ENCODE data around the gene KRTAP19-3. TPM values are rescaled to one million over a fixed set of nuclear protein-coding genes. Genes with fewer than 3 reads are reported as not detected.

Gene KRTAP19-3
- total RNA-seq, 4 donors from 2014 or later: not detected

DNA sequence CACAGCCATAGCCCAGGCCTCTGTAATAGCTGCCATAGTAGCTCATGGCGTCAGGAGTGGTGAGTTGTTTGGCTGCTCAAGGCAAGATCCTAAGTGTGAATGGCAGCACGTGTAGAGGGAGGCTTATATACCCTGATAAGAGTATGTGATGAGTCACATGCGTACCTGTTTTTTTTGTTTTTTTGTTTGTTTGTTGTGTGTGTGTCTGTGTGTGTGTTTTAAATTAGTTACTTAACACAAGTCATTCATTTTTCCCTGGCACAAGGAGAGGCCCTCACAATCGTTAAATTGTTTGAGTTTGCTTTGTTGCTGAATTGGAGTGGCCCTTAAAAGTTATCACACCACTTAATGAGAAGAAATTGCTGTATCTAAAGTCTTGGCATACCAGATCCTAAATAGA is 5.3 kb upstream of the KRTAP19-3 start, which contains the start of gene KRTAP19-4:
TSS of gene KRTAP19-4 (minus strand) at position 101 of the 400 bp plus-strand sequence. CDS start at position 46, 55 bp downstream.
- no peaks in the 10 kb centered on the region for H3K4me1 ChIP-seq
- DNase-seq: no peak
- H3K27me3 ChIP-seq: no peaks in the 10 kb centered on the region
- 63 to 75% methylated on average over 2 to 4 of the region's 4 CpGs for WGBS, 2 donors (ENCODE audit: low coverage in 1 of 2)
- no peaks in the 10 kb centered on the region for H3K36me3 ChIP-seq
- no peaks in the 10 kb centered on the region for H3K9me3 ChIP-seq
- intact Hi-C loops (cut with DNase I; ENCODE audit: low total_unique reads): no loop called here
- TF ChIP-seq CTCF (IDR thresholded peaks at IDR 0.05) (no peak), POLR2A (IDR thresholded peaks at IDR 0.05) (no peak), POLR2AphosphoS5 (IDR thresholded peaks at IDR 0.05) (no peak), EP300 (IDR thresholded peaks at IDR 0.05; ENCODE audit: low read depth) (no peak)
- in situ Hi-C loops (cut with MboI; ENCODE audit: low pct_ligation_motif_present in 1 of 4, low pct_unique_long_range_greater_than_20kb in 1 of 4, low sequenced_read_pairs in 3 of 4): no loop called here
- H3K27ac ChIP-seq: no peak within 1 kb of the TSS
- no peak within 1 kb of the TSS for H3K4me3 ChIP-seq

DNA sequence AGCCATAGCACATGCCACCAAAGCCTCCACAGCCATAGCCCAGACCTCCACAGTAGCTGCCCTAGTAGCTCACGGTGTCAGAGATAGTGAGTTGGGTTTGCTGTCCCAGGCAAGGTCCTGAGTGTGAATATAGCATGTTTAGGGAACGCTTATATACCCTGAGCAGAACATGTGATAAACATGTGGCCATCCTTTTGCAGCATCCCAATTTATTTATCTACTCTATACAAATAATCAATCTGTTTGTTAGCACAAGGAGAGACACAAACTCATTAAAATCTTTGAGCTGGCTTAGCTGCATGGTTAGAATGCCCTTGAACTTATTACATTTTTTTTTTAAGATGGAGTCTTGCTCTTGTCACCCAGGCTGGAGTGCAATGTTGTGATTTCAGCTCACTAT is 4.5 kb downstream of the KRTAP19-3 start, which contains the start of gene KRTAP19-2:
TSS of gene KRTAP19-2 (minus strand) at position 101 of the 400 bp plus-strand sequence. CDS start at position 13, 88 bp downstream.
- 79 to 100% methylated on average over 1 to 2 of the region's 2 CpGs for WGBS, 2 donors (ENCODE audit: low coverage in 1 of 2)

GRCh38 chr21:30486180-30486579 is 5.6 kb downstream of the KRTAP19-3 start:
- TF ChIP-seq POLR2AphosphoS5 (IDR thresholded peaks at IDR 0.05) (no peak), CTCF (IDR thresholded peaks at IDR 0.05) (no peak), POLR2A (IDR thresholded peaks at IDR 0.05) (no peak)
- Histone ChIP-seq H3K9me3 (peaks cover 0 to 3% of the 10 kb centered on the region in 2 donors), H3K27me3 (no peaks in the 10 kb centered on the region), H3K4me1 (no peaks in the 10 kb centered on the region), H3K4me3 (no peak overlapping the region), H3K27ac (no peak overlapping the region), H3K36me3 (no peaks in the 10 kb centered on the region)
- intact Hi-C loops (cut with DNase I; ENCODE audit: low total_unique reads): no loop called here
- in situ Hi-C loops (cut with MboI; ENCODE audit: low pct_ligation_motif_present in 1 of 4, low pct_unique_long_range_greater_than_20kb in 1 of 4, low sequenced_read_pairs in 3 of 4): no loop called here
- WGBS, 2 donors (ENCODE audit: low coverage in 1 of 2): 47% methylated on average over 2 of the region's 2 CpGs; no CpG with 5 or more reads in 1 of the 2 donors
- DNase-seq: no peak

More for the DNA sequence above, 4.5 kb downstream of the KRTAP19-3 start, which contains the start of gene KRTAP19-2:
- intact Hi-C loops (cut with DNase I; ENCODE audit: low total_unique reads): no loop called here
- no peak for TF ChIP-seq POLR2AphosphoS5 (IDR thresholded peaks at IDR 0.05)
- no peak for TF ChIP-seq POLR2A (IDR thresholded peaks at IDR 0.05)
- TF ChIP-seq CTCF (IDR thresholded peaks at IDR 0.05): no peak
- Histone ChIP-seq H3K36me3 (no peaks in the 10 kb centered on the region), H3K4me1 (no peaks in the 10 kb centered on the region), H3K27me3 (no peaks in the 10 kb centered on the region), H3K27ac (no peak within 1 kb of the TSS), H3K4me3 (no peak within 1 kb of the TSS), H3K9me3 (peaks cover 0 to 3% of the 10 kb centered on the region in 2 donors)
- in situ Hi-C loops (cut with MboI; ENCODE audit: low pct_ligation_motif_present in 1 of 4, low pct_unique_long_range_greater_than_20kb in 1 of 4, low sequenced_read_pairs in 3 of 4): no loop called here
- DNase-seq: no peak

DNA sequence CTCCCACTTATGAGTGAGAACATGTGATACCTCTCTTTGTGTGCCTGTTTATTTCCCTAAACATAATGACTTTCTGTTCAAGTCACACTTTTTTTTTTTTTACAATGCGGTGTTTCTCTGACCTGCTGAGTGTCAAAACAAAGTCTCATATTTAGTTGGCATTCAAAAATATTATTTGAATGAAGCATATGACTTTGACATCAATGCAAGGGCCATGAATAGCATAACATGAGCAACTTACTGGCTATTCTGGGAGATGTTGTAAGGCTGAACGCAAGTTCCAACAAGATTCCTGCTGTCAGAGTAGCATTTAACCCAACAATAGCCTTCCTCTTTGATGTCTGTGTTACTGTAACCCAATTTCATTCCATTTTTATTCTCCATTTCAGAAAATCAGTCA is 9.7 kb downstream of the KRTAP19-3 start:
- H3K27me3 ChIP-seq: no peaks in the 10 kb centered on the region
- no peak for DNase-seq
- H3K9me3 ChIP-seq: no peaks in the 10 kb centered on the region
- 62 to 81% methylated on average over 2 of the region's 2 CpGs for WGBS, 2 donors (ENCODE audit: low coverage in 1 of 2)
- TF ChIP-seq POLR2AphosphoS5 (IDR thresholded peaks at IDR 0.05) (no peak), EP300 (IDR thresholded peaks at IDR 0.05; ENCODE audit: low read depth) (no peak), CTCF (IDR thresholded peaks at IDR 0.05) (no peak), POLR2A (IDR thresholded peaks at IDR 0.05) (no peak)
- intact Hi-C loops (cut with DNase I; ENCODE audit: low total_unique reads) (no loop called here), in situ Hi-C loops (cut with MboI; ENCODE audit: low pct_ligation_motif_present in 1 of 4, low pct_unique_long_range_greater_than_20kb in 1 of 4, low sequenced_read_pairs in 3 of 4) (no loop called here)
- H3K4me3 ChIP-seq: no peak overlapping the region
- H3K27ac ChIP-seq: no peak overlapping the region
- H3K36me3 ChIP-seq: no peaks in the 10 kb centered on the region
- no peaks in the 10 kb centered on the region for H3K4me1 ChIP-seq

Data from transverse colon (tissue), 4 donors.